Fibroblast of lung (primary cell): ENCODE results near the gene APP.

ENCODE experiments used
- EZH2 ChIP-seq: IDR thresholded peaks from 2 replicates; pipeline ENCODE4 v1.5.1; 2012; ENCODE audit warnings: low read length, control low read depth, mild to moderate bottlenecking; ENCODE audit errors: missing control alignments
- TF ChIP-seq, protein P1 (sequence below), 2 donors: IDR thresholded peaks in 1 of 2; conservative IDR thresholded peaks in 1 of 2; 1 replicate in 1 of 2; 2 replicates in 1 of 2; pipeline ENCODE4 v1.5.1; 2011 to 2012; ENCODE audit warnings: low read length in 2 of 2, control low read depth in 1 of 2, inconsistent platforms in 1 of 2, low read depth in 1 of 2, mild to moderate bottlenecking in 1 of 2

DNA sequence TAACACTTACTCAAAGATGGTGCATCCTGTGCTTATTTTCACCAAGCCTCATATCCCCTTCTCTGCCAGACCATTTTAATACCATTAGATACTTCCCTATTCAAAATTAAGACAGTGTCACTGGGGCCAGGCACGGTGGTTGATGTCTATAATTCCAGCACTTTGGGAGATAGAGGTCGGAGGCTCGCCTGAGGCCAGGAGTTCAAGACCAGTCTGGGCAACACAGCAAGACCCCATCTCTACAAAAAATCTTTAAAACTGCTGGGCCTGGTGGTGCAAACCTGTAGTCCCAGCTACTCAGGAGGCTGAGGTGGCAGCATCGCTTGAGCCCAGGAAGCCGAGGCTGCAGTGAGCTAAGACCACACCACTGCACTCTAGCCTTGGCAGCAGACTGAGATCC lies 28.2 kb downstream of the APP start:
- TF ChIP-seq EZH2: no peak
- TF ChIP-seq, protein P1, sequence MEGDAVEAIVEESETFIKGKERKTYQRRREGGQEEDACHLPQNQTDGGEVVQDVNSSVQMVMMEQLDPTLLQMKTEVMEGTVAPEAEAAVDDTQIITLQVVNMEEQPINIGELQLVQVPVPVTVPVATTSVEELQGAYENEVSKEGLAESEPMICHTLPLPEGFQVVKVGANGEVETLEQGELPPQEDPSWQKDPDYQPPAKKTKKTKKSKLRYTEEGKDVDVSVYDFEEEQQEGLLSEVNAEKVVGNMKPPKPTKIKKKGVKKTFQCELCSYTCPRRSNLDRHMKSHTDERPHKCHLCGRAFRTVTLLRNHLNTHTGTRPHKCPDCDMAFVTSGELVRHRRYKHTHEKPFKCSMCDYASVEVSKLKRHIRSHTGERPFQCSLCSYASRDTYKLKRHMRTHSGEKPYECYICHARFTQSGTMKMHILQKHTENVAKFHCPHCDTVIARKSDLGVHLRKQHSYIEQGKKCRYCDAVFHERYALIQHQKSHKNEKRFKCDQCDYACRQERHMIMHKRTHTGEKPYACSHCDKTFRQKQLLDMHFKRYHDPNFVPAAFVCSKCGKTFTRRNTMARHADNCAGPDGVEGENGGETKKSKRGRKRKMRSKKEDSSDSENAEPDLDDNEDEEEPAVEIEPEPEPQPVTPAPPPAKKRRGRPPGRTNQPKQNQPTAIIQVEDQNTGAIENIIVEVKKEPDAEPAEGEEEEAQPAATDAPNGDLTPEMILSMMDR (conservative IDR thresholded peaks at IDR 0.05 in 1 of 2, IDR thresholded peaks at IDR 0.05 in 1 of 2; ENCODE audit: low read depth in 1 of 2, low read length in 2 of 2): no peak
